ENCODE measurements around the gene PIK3R6. TPM values are rescaled to one million over a fixed set of nuclear protein-coding genes. Genes with fewer than 3 reads are reported as not detected.
"Not testable (repeated sequence)": the region's sequence is repeated elsewhere in the genome, so short reads cannot be mapped to it uniquely, and the experiment has no call there.

PIK3R6 gene
- total RNA-seq, 2 donors from 2014 or later = 0.66 TPM; not detected in 1

DNA sequence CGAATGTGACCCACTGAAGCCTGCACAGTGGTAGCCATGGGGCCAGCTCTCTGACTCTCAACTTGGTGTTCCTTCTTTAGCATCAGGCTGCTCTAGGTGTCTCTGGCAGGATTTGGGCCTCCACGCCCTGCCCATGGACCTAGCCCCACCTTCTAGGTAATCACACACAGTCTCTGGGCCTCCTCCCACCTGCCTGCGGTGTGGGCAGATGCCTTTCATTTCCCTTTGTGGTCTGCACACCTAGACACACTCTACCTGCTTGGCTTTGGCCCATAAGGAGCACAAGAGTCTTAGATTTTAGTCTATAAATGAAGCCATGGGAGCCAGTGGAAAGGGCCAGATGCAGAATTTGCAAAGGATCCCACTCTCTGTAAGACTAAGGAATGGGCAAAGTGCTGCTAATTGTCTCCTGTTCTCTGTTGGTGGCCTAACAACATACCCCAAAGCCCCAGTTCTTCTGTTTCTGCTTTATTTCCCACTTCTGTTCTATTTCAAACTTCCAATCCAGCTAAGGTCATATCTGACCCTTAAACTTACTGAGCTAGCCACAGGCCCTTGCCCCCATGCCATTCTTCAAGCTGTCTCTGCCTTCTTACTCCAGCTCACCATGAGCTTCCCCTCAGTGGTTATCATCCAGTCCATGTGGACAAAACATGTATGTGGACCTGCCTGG lies 61.1 kb downstream of the PIK3R6 start:
- no peaks in the 10 kb centered on the region for H3K27me3 ChIP-seq
- WGBS, 2 donors = 96% methylated on average over 3 of the region's 3 CpGs
- no peaks in the 10 kb centered on the region for H3K4me1 ChIP-seq
- H3K27ac ChIP-seq = peak overlapping the region in 1 of 4 donors; percentile 35
- no peak overlapping the region for H3K4me3 ChIP-seq
- intact Hi-C loops (cut with DNase I) = no loop called here
- no peaks in the 10 kb centered on the region for H3K9me3 ChIP-seq
- ATAC-seq = no peak
- H3K36me3 ChIP-seq (replicated peaks in 1 of 2; ENCODE audit: insufficient read depth in 1 of 2, low read depth in 2 of 2) = no peaks in the 10 kb centered on the region
- TF ChIP-seq, protein P1, sequence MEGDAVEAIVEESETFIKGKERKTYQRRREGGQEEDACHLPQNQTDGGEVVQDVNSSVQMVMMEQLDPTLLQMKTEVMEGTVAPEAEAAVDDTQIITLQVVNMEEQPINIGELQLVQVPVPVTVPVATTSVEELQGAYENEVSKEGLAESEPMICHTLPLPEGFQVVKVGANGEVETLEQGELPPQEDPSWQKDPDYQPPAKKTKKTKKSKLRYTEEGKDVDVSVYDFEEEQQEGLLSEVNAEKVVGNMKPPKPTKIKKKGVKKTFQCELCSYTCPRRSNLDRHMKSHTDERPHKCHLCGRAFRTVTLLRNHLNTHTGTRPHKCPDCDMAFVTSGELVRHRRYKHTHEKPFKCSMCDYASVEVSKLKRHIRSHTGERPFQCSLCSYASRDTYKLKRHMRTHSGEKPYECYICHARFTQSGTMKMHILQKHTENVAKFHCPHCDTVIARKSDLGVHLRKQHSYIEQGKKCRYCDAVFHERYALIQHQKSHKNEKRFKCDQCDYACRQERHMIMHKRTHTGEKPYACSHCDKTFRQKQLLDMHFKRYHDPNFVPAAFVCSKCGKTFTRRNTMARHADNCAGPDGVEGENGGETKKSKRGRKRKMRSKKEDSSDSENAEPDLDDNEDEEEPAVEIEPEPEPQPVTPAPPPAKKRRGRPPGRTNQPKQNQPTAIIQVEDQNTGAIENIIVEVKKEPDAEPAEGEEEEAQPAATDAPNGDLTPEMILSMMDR (IDR thresholded peaks at IDR 0.05) = no peak
- TF ChIP-seq POLR2A (IDR thresholded peaks at IDR 0.05) = no peak
- no peak for DNase-seq

DNA sequence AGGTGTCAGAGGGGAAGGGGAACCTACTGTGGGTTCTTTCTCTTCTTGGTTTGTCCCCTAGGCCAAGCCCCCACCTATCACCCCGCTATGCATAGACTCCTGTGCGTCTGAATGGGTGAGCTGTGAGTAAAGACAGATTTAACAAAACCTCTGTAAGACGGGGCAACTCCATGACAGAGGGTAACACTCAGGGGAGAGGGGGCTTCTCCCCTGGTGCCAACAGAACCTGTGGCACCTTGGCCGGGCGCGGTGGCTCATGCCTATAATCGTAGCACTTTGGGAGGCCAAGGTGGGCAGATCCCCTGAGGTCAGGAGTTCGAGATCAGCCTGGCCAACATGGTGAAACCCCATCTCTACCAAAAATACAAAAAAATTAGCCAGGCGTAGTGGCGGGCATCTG lies 62.1 kb downstream of the PIK3R6 start:
- H3K27ac ChIP-seq; DNase-seq; ATAC-seq; H3K36me3 ChIP-seq (replicated peaks in 1 of 2; ENCODE audit: insufficient read depth in 1 of 2, low read depth in 2 of 2); H3K9me3 ChIP-seq; H3K27me3 ChIP-seq; intact Hi-C loops (cut with DNase I); H3K4me3 ChIP-seq; H3K4me1 ChIP-seq: not testable (repeated sequence)
- 86 to 87% methylated on average over 10 of the region's 10 CpGs for WGBS, 2 donors

DNA sequence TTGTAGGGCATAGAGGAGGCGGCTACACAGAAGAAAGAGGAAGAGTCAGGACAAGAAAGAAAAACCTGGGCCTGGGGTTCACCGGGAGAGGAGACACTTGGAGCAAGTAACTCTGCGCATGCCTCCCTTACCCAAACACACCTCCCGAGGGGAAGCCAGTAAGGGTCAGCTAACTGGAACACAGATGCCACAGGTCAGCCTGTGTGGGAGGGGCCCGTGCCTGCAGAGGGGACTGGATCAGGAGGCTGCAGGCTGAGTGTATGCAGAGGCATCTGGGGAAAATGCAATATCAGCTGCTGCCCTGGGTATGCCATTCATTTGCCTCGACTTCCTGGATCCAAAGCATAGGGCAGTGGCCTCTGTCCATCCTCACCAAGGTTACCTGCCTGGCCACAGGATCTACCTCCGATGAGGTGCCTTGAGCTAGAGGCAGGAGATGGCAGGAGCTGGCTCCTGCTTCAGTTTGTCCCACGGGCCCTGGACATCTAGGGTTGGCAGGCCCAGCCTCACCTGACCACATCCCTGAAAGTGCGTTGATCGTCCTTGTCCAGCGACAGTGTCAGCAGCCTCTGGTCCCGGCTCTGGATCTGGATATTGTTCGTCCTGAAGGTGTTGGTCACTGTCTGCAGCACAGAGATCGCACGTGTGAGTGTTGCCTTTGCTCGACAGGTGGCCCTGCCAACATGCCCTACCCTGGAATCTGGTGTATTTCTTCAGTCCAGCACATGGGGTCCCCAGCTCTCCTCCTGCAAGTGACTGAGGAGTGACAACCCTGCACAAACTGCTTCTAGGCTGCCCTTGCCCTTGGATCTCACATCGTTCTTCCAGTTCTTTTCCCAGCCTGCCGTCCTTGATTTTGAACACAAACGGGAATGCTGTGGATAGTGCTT lies 63.7 kb downstream of the PIK3R6 start:
- intact Hi-C loops (cut with DNase I) = no loop called here
- Histone ChIP-seq H3K4me1 (peaks cover 12% of the 10 kb centered on the region), H3K27ac (no peak overlapping the region), H3K27me3 (no peaks in the 10 kb centered on the region), H3K4me3 (no peak overlapping the region), H3K9me3 (no peaks in the 10 kb centered on the region), H3K36me3 (replicated peaks in 1 of 2; ENCODE audit: insufficient read depth in 1 of 2, low read depth in 2 of 2) (no peaks in the 10 kb centered on the region)
- DNase-seq (peak in 1 of 4 donors; percentile 22), ATAC-seq (no peak)
- TF ChIP-seq POLR2A (IDR thresholded peaks at IDR 0.05) = no peak
- TF ChIP-seq, protein P1 (IDR thresholded peaks at IDR 0.05) = no peak
- 64 to 66% methylated on average over 14 to 19 of the region's 19 CpGs for WGBS, 2 donors

DNA sequence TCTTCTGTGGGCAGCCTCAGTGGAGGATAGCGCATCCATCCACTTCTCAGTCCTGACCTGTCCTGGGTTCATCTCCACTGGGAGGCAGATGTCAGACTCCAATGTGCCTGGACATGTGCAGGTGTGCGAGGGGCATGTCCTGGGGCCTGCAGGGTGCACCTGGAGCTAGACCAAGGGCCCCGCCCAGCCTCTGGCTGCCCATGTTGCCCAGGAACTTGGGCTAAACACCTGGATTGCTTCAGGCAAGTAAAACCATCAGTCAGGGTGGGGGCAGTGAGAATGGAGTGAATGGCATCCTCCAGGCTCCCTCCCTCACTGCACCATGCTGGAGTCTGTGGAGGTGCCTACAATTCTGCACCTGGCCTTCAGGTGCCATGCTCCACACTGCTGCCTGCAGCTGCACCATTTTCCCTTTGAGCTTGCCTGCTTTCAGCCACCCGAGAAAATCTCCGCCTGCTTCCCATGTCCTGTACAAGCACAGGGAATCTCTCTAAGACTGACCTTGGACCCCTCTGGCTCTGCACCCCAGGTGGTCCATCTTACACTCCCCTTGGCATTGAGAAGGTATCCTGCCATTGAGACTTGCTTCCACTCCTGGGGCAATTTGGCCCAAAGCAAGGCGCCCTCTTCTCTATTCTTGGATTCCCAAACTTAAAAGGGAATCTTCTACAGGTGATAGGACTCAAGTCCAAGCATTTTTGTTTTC lies 66.2 kb downstream of the PIK3R6 start:
- no peak overlapping the region for H3K27ac ChIP-seq
- intact Hi-C loops (cut with DNase I) = no loop called here
- DNase-seq (no peak), ATAC-seq (no peak)
- H3K27me3 ChIP-seq = no peaks in the 10 kb centered on the region
- no peaks in the 10 kb centered on the region for H3K36me3 ChIP-seq (replicated peaks in 1 of 2; ENCODE audit: insufficient read depth in 1 of 2, low read depth in 2 of 2)
- H3K4me3 ChIP-seq = no peak overlapping the region
- H3K4me1 ChIP-seq = peaks cover 36% of the 10 kb centered on the region
- no peaks in the 10 kb centered on the region for H3K9me3 ChIP-seq
- TF ChIP-seq, protein P1 (IDR thresholded peaks at IDR 0.05) = no peak
- TF ChIP-seq POLR2A (IDR thresholded peaks at IDR 0.05) = no peak
- WGBS, 2 donors = 88 to 96% methylated on average over 4 to 6 of the region's 6 CpGs

DNA sequence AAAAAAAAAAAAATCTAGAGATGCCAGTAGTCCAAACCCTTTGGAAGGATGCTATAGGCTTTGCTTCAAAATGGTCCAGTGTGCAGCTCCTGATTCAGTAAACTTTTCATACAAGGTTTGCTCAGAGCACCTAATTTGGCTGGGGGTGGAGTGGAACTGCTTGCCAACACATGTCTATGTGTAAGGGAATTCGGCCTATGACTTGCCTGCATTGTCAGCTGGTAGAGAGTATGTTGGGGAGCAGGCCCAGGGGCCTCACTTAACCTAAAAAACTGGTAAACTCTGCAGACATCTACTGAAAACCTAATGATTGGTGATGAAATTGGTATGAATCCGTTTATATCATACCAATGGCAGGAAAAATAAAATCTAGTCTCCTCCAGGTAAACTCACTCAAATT lies 66.8 kb downstream of the PIK3R6 start:
- TF ChIP-seq, protein P1 (IDR thresholded peaks at IDR 0.05) = no peak
- TF ChIP-seq POLR2A (IDR thresholded peaks at IDR 0.05) = no peak
- intact Hi-C loops (cut with DNase I) = no loop called here
- H3K27me3 ChIP-seq = no peaks in the 10 kb centered on the region
- H3K36me3 ChIP-seq (replicated peaks in 1 of 2; ENCODE audit: insufficient read depth in 1 of 2, low read depth in 2 of 2) = no peaks in the 10 kb centered on the region
- no peak overlapping the region for H3K27ac ChIP-seq
- H3K4me1 ChIP-seq = peaks cover 37% of the 10 kb centered on the region
- H3K9me3 ChIP-seq = no peaks in the 10 kb centered on the region
- 82 to 89% methylated on average over 2 of the region's 2 CpGs for WGBS, 2 donors
- DNase-seq (no peak), ATAC-seq (no peak)
- no peak overlapping the region for H3K4me3 ChIP-seq
